Measurements from ENCODE around the gene RDX. TPM values are rescaled to one million over a fixed set of nuclear protein-coding genes. Genes with fewer than 3 reads are reported as not detected.

RDX gene
- total and polyA plus RNA-seq, 9 of the 15 experiments (the other 6 are each of a cell fraction or from before 2014, with no cell fraction given), result 35.6 to 62.1 (median 54.3) TPM

DNA sequence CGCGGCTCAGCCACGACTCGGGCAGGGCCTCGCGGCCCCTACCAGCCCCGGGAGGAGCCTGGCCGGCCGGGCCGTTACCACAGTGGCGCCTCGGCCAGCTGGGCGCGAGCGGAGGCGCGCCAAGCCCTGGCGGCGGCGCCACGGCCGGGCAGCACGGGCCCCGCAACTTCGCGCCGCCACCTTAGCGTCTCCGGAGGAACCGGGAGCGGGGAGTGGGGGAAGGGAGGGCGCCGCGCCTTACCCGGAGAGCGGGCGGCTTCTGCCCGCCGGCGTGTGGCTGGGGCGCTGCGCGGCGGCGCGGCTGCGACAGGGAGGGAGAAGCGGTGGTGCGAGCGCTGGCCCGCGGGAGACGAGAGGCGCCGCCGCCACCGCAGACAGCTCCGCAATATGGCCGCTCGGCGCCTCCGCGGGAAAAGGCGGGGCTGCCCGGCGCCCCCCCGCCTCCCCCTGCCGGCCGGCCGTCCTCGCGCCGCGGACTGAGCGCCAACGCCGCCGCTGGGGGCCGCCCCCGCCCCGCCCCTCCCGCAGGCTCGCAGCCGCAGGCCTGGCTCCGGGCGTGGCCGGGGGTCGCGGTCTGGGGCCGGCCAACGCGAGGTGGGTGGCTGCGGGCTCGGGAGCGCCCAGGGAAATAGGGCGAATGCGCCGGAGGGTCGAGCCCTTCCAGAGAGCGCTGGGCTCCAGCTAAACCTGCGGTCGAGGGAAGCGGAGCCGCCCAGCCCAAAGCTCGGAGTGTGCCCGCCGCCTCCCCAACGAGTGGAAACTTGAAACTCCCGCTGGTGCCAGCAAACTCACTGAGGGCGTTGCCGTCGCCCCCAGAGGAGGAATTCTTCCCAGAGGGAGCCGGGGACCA lies at the start of gene RDX (continued):
- TF ChIP-seq, protein P1, sequence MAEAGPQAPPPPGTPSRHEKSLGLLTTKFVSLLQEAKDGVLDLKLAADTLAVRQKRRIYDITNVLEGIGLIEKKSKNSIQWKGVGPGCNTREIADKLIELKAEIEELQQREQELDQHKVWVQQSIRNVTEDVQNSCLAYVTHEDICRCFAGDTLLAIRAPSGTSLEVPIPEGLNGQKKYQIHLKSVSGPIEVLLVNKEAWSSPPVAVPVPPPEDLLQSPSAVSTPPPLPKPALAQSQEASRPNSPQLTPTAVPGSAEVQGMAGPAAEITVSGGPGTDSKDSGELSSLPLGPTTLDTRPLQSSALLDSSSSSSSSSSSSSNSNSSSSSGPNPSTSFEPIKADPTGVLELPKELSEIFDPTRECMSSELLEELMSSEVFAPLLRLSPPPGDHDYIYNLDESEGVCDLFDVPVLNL (CRISPR knock-in tag; IDR thresholded peaks at IDR 0.05; ENCODE audit: low read depth), result peak; percentile 36; the same call in 1 of the 2 replicates
- peak; percentile 92 for TF ChIP-seq RBBP5 (IDR thresholded peaks at IDR 0.05; ENCODE audit: borderline replicate concordance, insufficient read depth, low read length, poor library complexity, severe bottlenecking)
- no peak for TF ChIP-seq KLF16 (IDR thresholded peaks at IDR 0.05)
- TF ChIP-seq, protein P2, sequence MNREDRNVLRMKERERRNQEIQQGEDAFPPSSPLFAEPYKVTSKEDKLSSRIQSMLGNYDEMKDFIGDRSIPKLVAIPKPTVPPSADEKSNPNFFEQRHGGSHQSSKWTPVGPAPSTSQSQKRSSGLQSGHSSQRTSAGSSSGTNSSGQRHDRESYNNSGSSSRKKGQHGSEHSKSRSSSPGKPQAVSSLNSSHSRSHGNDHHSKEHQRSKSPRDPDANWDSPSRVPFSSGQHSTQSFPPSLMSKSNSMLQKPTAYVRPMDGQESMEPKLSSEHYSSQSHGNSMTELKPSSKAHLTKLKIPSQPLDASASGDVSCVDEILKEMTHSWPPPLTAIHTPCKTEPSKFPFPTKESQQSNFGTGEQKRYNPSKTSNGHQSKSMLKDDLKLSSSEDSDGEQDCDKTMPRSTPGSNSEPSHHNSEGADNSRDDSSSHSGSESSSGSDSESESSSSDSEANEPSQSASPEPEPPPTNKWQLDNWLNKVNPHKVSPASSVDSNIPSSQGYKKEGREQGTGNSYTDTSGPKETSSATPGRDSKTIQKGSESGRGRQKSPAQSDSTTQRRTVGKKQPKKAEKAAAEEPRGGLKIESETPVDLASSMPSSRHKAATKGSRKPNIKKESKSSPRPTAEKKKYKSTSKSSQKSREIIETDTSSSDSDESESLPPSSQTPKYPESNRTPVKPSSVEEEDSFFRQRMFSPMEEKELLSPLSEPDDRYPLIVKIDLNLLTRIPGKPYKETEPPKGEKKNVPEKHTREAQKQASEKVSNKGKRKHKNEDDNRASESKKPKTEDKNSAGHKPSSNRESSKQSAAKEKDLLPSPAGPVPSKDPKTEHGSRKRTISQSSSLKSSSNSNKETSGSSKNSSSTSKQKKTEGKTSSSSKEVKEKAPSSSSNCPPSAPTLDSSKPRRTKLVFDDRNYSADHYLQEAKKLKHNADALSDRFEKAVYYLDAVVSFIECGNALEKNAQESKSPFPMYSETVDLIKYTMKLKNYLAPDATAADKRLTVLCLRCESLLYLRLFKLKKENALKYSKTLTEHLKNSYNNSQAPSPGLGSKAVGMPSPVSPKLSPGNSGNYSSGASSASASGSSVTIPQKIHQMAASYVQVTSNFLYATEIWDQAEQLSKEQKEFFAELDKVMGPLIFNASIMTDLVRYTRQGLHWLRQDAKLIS (CRISPR knock-in tag; IDR thresholded peaks at IDR 0.05), result 0 out of 2 replicates have a peak, but pooled peaks have one; percentile 28
- TF ChIP-seq, protein P3, sequence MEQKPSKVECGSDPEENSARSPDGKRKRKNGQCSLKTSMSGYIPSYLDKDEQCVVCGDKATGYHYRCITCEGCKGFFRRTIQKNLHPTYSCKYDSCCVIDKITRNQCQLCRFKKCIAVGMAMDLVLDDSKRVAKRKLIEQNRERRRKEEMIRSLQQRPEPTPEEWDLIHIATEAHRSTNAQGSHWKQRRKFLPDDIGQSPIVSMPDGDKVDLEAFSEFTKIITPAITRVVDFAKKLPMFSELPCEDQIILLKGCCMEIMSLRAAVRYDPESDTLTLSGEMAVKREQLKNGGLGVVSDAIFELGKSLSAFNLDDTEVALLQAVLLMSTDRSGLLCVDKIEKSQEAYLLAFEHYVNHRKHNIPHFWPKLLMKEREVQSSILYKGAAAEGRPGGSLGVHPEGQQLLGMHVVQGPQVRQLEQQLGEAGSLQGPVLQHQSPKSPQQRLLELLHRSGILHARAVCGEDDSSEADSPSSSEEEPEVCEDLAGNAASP (IDR thresholded peaks at IDR 0.05), result no peak
- peak; percentile 20; the same call in 1 of the 2 replicates for TF ChIP-seq SIN3B (IDR thresholded peaks at IDR 0.05; ENCODE audit: low read depth)
- TF ChIP-seq, protein P4, sequence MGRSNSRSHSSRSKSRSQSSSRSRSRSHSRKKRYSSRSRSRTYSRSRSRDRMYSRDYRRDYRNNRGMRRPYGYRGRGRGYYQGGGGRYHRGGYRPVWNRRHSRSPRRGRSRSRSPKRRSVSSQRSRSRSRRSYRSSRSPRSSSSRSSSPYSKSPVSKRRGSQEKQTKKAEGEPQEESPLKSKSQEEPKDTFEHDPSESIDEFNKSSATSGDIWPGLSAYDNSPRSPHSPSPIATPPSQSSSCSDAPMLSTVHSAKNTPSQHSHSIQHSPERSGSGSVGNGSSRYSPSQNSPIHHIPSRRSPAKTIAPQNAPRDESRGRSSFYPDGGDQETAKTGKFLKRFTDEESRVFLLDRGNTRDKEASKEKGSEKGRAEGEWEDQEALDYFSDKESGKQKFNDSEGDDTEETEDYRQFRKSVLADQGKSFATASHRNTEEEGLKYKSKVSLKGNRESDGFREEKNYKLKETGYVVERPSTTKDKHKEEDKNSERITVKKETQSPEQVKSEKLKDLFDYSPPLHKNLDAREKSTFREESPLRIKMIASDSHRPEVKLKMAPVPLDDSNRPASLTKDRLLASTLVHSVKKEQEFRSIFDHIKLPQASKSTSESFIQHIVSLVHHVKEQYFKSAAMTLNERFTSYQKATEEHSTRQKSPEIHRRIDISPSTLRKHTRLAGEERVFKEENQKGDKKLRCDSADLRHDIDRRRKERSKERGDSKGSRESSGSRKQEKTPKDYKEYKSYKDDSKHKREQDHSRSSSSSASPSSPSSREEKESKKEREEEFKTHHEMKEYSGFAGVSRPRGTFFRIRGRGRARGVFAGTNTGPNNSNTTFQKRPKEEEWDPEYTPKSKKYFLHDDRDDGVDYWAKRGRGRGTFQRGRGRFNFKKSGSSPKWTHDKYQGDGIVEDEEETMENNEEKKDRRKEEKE (IDR thresholded peaks at IDR 0.05; ENCODE audit: borderline replicate concordance in 1 of 2, control insufficient read depth in 1 of 2, low read depth in 2 of 2, low read length in 1 of 2), result no peak
- TF ChIP-seq ZFX (CRISPR knock-in tag; IDR thresholded peaks at IDR 0.05), result peak; percentile 85
- TF ChIP-seq TAF1 (IDR thresholded peaks at IDR 0.05; ENCODE audit: control insufficient read depth, extremely low read depth, insufficient read depth, low read length, severe bottlenecking), result peak; percentile 72
- TF ChIP-seq KDM4B (IDR thresholded peaks at IDR 0.05; ENCODE audit: borderline replicate concordance in 2 of 2, low read depth in 1 of 2), result peak in 1 of 2 experiments; percentile 79; a peak in 2 of 4 replicates
- TF ChIP-seq, protein P5, sequence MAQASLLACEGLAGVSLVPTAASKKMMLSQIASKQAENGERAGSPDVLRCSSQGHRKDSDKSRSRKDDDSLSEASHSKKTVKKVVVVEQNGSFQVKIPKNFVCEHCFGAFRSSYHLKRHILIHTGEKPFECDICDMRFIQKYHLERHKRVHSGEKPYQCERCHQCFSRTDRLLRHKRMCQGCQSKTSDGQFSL (CRISPR knock-in tag; IDR thresholded peaks at IDR 0.05), result no peak; the same call in 1 of the 2 replicates
- TF ChIP-seq, protein P5 (tag; IDR thresholded peaks at IDR 0.05), result 0 out of 4 replicates have a peak, but pooled peaks of 1 of the 2 experiments have one; percentile 52
- TF ChIP-seq WHSC1 (IDR thresholded peaks at IDR 0.05; ENCODE audit: low read length), result no peak
- TF ChIP-seq CXXC5 (CRISPR knock-in tag; IDR thresholded peaks at IDR 0.05), result peak; percentile 88

Data from K562 (cell line).